Activated naive CD4-positive, alpha-beta T cell treated with anti-CD3 and anti-CD28 coated beads, Interleukin-2, amount 50 U/mL, for 16 hours (primary cell): ENCODE data around the gene LARP7.
"Not testable (repeated sequence)": the region's sequence is repeated elsewhere in the genome, so short reads cannot be mapped to it uniquely, and the experiment has no call there.

Experiments used
- DNase-seq: peaks from one replicate; pipeline ENCODE4 v3.0.0-alpha.2; 2020

The LARP7 gene

GRCh38 chr4:112651641-112652040 is 14.7 kb downstream of the LARP7 start:
- DNase-seq, result no peak

- no peak for DNase-seq
Measured at GRCh38 chr4:112652216-112652615, 15.3 kb downstream of the LARP7 start.

GRCh38 chr4:112655270-112655669 is 18.3 kb downstream of the LARP7 start:
- no peak for DNase-seq

GRCh38 chr4:112656115-112656514 is 19.2 kb downstream of the LARP7 start:
- not testable (repeated sequence) for DNase-seq

- DNase-seq, result no peak
Measured at GRCh38 chr4:112664611-112665010, 27.7 kb downstream of the LARP7 start.

- DNase-seq, result no peak
Measured at GRCh38 chr4:112668131-112668530, 31.2 kb downstream of the LARP7 start.

- DNase-seq, result no peak
Measured at GRCh38 chr4:112673076-112673475, 36.1 kb downstream of the LARP7 start.

GRCh38 chr4:112673686-112674085 is 36.7 kb downstream of the LARP7 start:
- no peak for DNase-seq

GRCh38 chr4:112674376-112674775 is 37.4 kb downstream of the LARP7 start:
- no peak for DNase-seq

GRCh38 chr4:112677519-112678091 is 40.7 kb downstream of the LARP7 start:
- no peak for DNase-seq

- no peak for DNase-seq
Measured at GRCh38 chr4:112680996-112681395, 44.1 kb downstream of the LARP7 start.

GRCh38 chr4:112693507-112693906 is 56.6 kb downstream of the LARP7 start:
- no peak for DNase-seq

- no peak for DNase-seq
Measured at GRCh38 chr4:112700679-112701078, 63.7 kb downstream of the LARP7 start.

GRCh38 chr4:112702892-112703291 is 65.9 kb downstream of the LARP7 start:
- DNase-seq, result no peak

GRCh38 chr4:112704322-112704721 is 67.4 kb downstream of the LARP7 start:
- no peak for DNase-seq

- no peak for DNase-seq
Measured at GRCh38 chr4:112704991-112705845, 68.3 kb downstream of the LARP7 start.

- not testable (repeated sequence) for DNase-seq
Measured at GRCh38 chr4:112705891-112706839, 69.2 kb downstream of the LARP7 start.

GRCh38 chr4:112706840-112707207 is 69.9 kb downstream of the LARP7 start:
- DNase-seq, result no peak
